Measurements from ENCODE around the gene LRCH4.

Gene LRCH4

DNA sequence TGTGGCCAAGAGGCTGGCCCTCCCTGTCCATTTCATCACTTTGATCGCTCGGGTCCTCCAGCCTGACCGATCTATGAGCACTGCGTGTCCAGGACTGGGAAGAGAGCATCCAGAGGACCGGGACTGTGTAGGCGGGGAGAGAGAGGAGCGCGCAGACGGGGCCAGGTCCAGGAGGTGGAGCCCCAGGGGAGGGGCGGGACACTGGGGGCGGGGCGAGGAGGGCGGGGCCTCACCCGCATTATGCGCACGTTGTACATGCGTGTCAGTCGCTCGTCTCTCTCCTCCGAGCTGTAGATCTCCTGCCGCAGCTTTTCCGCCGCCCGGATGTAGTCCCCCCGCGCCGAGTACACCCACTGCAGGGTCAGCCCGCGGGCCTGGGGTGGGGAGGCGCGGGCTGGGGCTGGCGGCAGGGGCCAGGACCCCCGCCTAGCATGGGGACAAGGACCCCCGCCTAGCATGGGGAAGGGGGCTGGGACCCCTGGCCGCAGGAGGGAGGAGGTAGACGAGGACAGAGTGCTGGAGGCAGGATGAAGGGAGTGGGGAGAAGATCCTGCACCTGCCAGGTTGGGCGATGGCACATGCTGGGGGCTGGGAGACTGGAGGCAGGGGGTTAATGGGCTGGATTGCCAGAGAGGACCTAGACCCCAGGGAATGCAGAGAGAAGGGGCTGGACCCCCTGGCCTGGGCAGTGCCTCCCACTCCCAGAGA is 40.8 kb upstream of the LRCH4 start:
- peak overlapping the region; percentile 58 for H3K4me3 ChIP-seq (replicated peaks; ENCODE audit: low read depth, low read length)
- no peak for DNase-seq (ENCODE audit: extremely low read depth, low read depth)
- TF ChIP-seq, protein P1, sequence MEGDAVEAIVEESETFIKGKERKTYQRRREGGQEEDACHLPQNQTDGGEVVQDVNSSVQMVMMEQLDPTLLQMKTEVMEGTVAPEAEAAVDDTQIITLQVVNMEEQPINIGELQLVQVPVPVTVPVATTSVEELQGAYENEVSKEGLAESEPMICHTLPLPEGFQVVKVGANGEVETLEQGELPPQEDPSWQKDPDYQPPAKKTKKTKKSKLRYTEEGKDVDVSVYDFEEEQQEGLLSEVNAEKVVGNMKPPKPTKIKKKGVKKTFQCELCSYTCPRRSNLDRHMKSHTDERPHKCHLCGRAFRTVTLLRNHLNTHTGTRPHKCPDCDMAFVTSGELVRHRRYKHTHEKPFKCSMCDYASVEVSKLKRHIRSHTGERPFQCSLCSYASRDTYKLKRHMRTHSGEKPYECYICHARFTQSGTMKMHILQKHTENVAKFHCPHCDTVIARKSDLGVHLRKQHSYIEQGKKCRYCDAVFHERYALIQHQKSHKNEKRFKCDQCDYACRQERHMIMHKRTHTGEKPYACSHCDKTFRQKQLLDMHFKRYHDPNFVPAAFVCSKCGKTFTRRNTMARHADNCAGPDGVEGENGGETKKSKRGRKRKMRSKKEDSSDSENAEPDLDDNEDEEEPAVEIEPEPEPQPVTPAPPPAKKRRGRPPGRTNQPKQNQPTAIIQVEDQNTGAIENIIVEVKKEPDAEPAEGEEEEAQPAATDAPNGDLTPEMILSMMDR (IDR thresholded peaks at IDR 0.05; ENCODE audit: low read depth, low read length, missing control alignments), result no peak

DNA sequence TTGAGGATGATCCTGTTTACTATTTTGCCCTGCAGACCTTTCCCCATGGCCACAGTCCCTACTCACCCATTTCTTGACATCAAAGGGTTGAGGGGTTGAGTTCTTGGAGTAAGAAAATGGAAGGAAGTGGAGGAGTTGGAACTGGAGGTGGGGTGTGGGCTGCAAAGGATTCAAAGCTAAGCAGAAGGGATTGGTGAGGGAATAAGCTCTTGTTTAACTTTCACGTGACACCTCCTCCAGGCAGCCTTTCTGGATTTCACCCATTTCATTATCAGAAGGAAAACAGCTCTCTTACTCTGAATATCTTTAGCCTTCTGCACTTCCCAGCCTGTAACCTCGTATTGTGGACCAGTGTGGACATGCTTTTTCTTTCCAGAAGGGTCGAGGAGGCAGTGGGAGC is 40.1 kb upstream of the LRCH4 start:
- H3K4me3 ChIP-seq (replicated peaks; ENCODE audit: low read depth, low read length), result 0 out of 2 replicates have a peak overlapping the region, but pooled peaks have one; percentile 58
- TF ChIP-seq, protein P1 (IDR thresholded peaks at IDR 0.05; ENCODE audit: low read depth, low read length, missing control alignments), result no peak
- DNase-seq (ENCODE audit: extremely low read depth, low read depth), result no peak

DNA sequence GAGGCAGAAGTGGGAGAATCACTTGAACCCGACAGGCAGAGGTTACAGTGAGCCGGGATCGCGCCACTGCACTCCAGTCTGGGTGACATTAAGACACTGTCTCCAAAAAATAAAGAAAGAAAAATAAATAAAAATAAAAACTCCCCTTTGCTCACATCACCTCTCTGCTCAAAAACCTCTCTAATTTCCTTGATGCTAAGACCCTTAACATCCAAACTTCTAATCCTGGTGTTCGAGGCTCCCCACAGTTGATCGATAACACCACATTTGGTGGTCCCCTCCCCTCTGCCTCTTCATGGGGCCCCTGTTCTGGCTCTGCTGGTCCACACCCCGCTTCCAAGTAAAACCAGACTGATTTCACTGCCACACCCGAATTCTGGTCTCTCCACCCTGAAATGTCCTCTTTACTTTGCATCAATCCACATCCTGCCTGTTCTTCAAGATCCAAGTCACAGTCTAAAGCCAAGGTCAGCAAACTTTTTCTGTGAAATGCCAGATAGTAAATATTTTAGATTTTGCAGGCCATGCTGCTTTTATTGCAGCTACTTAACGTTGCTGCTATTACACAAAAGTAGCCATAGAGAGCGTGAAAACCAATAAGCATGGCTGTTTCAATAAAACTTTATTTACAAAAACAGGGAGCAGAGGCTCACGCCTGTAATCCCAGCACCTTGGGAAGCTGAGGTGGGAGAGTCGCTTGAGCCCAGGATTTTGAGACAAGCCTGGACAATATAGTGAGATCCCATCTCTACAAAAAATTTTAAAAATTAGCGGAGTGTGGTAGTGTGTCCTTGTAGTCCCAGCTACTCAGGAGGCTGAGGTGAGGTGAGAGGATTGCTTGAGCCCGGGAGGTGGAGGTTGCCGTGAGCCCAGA is 38.3 kb upstream of the LRCH4 start:
- no peak for DNase-seq (ENCODE audit: extremely low read depth, low read depth)
- no peak overlapping the region for H3K4me3 ChIP-seq (replicated peaks; ENCODE audit: low read depth, low read length)
- TF ChIP-seq, protein P1 (IDR thresholded peaks at IDR 0.05; ENCODE audit: low read depth, low read length, missing control alignments), result no peak

DNA sequence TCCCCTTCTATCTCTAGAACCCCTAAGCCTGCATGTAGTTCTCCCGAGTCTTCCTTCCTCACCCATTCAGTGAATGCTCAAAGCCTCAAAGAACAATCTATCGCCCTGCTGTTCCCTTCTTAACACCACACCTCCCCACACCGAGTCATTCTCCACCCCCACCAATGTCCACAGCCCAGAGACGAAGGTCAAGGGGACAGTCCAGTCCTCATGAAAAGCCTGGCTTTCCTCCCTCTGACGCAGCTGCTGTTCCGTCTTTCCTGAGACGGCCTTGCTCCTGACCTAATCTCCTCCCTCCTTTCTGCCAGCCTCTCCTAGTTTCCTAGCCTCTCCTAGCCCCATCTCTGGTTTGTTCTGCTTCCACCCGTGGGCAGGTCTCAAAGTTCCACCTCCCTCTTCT is 35.6 kb upstream of the LRCH4 start:
- TF ChIP-seq, protein P1 (IDR thresholded peaks at IDR 0.05; ENCODE audit: low read depth, low read length, missing control alignments), result no peak
- no peak for DNase-seq (ENCODE audit: extremely low read depth, low read depth)
- no peak overlapping the region for H3K4me3 ChIP-seq (replicated peaks; ENCODE audit: low read depth, low read length)

DNA sequence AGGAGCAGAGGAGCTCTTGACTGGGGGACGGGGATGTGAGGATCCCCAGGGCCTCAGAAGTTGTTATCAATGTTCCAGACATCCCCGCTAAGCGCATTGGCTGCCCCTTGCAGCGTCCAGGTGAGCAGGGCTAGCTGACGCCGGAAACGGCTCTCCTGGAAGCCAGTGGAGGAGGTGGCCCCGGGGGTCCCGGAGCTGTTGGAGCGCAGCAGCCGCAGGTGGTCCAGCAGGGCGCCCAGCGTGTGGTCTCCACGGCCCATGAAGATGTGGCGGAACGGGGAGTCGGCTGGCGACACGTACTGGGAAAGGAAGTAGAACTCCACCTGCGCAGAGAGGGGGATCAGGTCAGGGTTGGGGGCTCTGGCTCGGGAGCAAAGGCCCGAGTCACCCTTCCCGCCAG is 34.9 kb upstream of the LRCH4 start:
- TF ChIP-seq, protein P1 (IDR thresholded peaks at IDR 0.05; ENCODE audit: low read depth, low read length, missing control alignments), result no peak
- H3K4me3 ChIP-seq (replicated peaks; ENCODE audit: low read depth, low read length), result no peak overlapping the region
- no peak for DNase-seq (ENCODE audit: extremely low read depth, low read depth)

DNA sequence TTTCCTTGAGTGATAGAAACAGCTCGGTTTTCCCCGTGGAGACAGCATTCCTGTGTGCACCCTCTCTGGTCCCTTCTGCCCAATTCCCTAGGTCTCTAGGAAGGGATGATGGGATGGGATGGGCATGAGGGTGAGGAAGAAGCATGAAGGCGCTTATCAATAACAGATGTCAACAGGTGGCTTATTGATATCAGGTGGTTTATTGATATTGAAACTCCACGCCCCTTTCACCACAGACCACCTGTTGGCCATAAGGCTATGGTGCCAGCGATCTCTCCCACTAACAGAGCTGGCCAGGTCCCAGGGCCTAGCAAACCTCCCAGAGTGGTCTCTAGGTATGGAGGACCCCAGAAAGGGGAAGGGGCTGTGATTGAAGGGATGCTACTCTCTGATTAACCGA is 34.3 kb upstream of the LRCH4 start:
- TF ChIP-seq, protein P1 (IDR thresholded peaks at IDR 0.05; ENCODE audit: low read depth, low read length, missing control alignments), result no peak
- DNase-seq (ENCODE audit: extremely low read depth, low read depth), result no peak

More for the DNA sequence above, 34.3 kb upstream of the LRCH4 start:
- H3K4me3 ChIP-seq (replicated peaks; ENCODE audit: low read depth, low read length), result no peak overlapping the region
